ENCODE results near the gene PIGU. TPM values are rescaled to one million over a fixed set of nuclear protein-coding genes. Genes with fewer than 3 reads are reported as not detected.

Gene PIGU
- total RNA-seq, 1 experiment from 2014 or later, result 32.8 TPM

GRCh38 chr20:34532756-34533155, 144.1 kb downstream of the PIGU start:
- Histone ChIP-seq H2BK120ac (ENCODE audit: low read depth, low read length, poor library complexity, severe bottlenecking) (no peak overlapping the region), H4K8ac (replicated peaks; ENCODE audit: insufficient read length, low read depth, low read length) (no peak overlapping the region), H3K18ac (ENCODE audit: insufficient read length, low read depth, low read length) (no peak overlapping the region), H4K91ac (ENCODE audit: insufficient read length, low read depth, low read length) (no peak overlapping the region), H3K14ac (ENCODE audit: insufficient read depth, low read length) (no peak overlapping the region), H3K23me2 (ENCODE audit: insufficient read length, low read depth, low read length, poor library complexity, severe bottlenecking) (no peaks in the 10 kb centered on the region), H3K4ac (ENCODE audit: low read depth, low read length) (no peak overlapping the region), H3T11ph (ENCODE audit: low read length) (no peak overlapping the region), H3K79me2 (ENCODE audit: insufficient read depth, low read length) (no peaks in the 10 kb centered on the region), H3K4me2 (ENCODE audit: insufficient read depth, insufficient read length, low read length) (no peak overlapping the region), H2BK20ac (ENCODE audit: low read depth, low read length, poor library complexity, severe bottlenecking) (no peak overlapping the region), H3K4me1 (ENCODE audit: insufficient read depth, low read length) (no peaks in the 10 kb centered on the region), H3K9me3 (ENCODE audit: control insufficient read depth, low read depth, low read length) (no peaks in the 10 kb centered on the region), H2AK5ac (ENCODE audit: insufficient read length, low read length) (no peak overlapping the region), H4K5ac (ENCODE audit: insufficient read length, low read depth, low read length) (no peak overlapping the region), H2BK5ac (ENCODE audit: insufficient read length, low read length) (no peak overlapping the region), H3K79me1 (ENCODE audit: insufficient read depth, low read depth, low read length, poor library complexity, severe bottlenecking) (no peaks in the 10 kb centered on the region), H2BK15ac (ENCODE audit: low read depth, low read length) (no peak overlapping the region), H3K27ac (ENCODE audit: insufficient read length, low read depth, low read length) (no peak overlapping the region), H3K9ac (ENCODE audit: extremely low read depth, insufficient read length, low read length) (no peak overlapping the region), H3K23ac (ENCODE audit: insufficient read length, low read depth, low read length) (no peak overlapping the region), H2AFZ (ENCODE audit: low read length) (no peak overlapping the region), H4K20me1 (ENCODE audit: control insufficient read depth, insufficient read depth, insufficient read length) (no peaks in the 10 kb centered on the region), H2BK12ac (ENCODE audit: insufficient read length, low read depth, low read length) (no peak overlapping the region), H3K27me3 (ENCODE audit: insufficient read depth, low read length) (no peaks in the 10 kb centered on the region), H3K56ac (ENCODE audit: insufficient read length, low read depth, low read length) (no peak overlapping the region)
- WGBS (ENCODE audit: extremely low coverage, insufficient read length, low lambda C conversion rate), result no CpG with 5 or more reads among the region's 7 CpGs
- Mint-ChIP-seq H3K36me3 (ENCODE audit: insufficient read depth in 1 of 3, low read depth in 3 of 3) (peaks cover 31 to 82% (median 57%) of the 10 kb centered on the region in 3 experiments; a peak in 6 of 7 replicates), H3K4me3 (no peak overlapping the region), H3K9me3 (no peaks in the 10 kb centered on the region), H3K27ac (peak overlapping the region in 2 of 3 experiments; percentile 4 to 31; a peak in 1 of 7 replicates), H3K4me1 (no peaks in the 10 kb centered on the region), H3K27me3 (ENCODE audit: low read depth) (no peaks in the 10 kb centered on the region)
- no peak for DNase-seq
- no peak for TF ChIP-seq CTCF (conservative IDR thresholded peaks at IDR 0.05)
